GM12878 (cell line): ENCODE data around the gene FBXL17.

Source experiments
- CREM ChIP-seq: IDR thresholded peaks from 2 replicates; pipeline ENCODE4 v1.6.1; 2014; ENCODE audit warnings: antibody characterized with exemption, low read depth
- CTCF ChIP-seq, 3 experiments: IDR thresholded peaks in 2 of 3; conservative IDR thresholded peaks in 1 of 3; 2 replicates each; pipeline ENCODE4 v1.5.1; 2011; ENCODE audit warnings: low read depth in 3 of 3, low read length in 3 of 3, mild to moderate bottlenecking in 3 of 3, control low read depth in 2 of 3, moderate library complexity in 2 of 3, inconsistent platforms in 1 of 3, mixed read lengths in 1 of 3; ENCODE audit not compliant: control insufficient read depth in 2 of 3, insufficient read depth in 1 of 3; ENCODE audit errors: extremely low read depth in 1 of 3
- DPF2 ChIP-seq: fragments of 450-650 bp; IDR thresholded peaks from 2 replicates; pipeline ENCODE4 v1.6.1; 2017; ENCODE audit warnings: mild to moderate bottlenecking
- EP300 ChIP-seq, 2 experiments: fragments of 150-350 bp in 1 of 2; IDR thresholded peaks; 2 replicates each; pipeline ENCODE4 v1.6.1; 2011 to 2012; ENCODE audit warnings: low read depth in 2 of 2, low read length in 2 of 2, borderline replicate concordance in 1 of 2, improper control_type of control experiment in 1 of 2, inconsistent platforms in 1 of 2; ENCODE audit not compliant: control insufficient read depth in 1 of 2
- MAX ChIP-seq: IDR thresholded peaks from 2 replicates; pipeline ENCODE4 v1.6.1; 2012; ENCODE audit warnings: low read depth, low read length, improper control_type of control experiment
- MYC ChIP-seq: IDR thresholded peaks from 2 replicates; pipeline ENCODE4 v1.6.1; 2011; ENCODE audit warnings: mild to moderate bottlenecking, low read length, moderate library complexity, inconsistent platforms; ENCODE audit not compliant: insufficient read depth, insufficient replicate concordance, insufficient read length, severe bottlenecking
- NFXL1 ChIP-seq: fragments of 450-650 bp; IDR thresholded peaks from 2 replicates; pipeline ENCODE4 v1.6.1; 2017; ENCODE audit warnings: antibody characterized with exemption, mild to moderate bottlenecking, borderline replicate concordance
- POLR2A ChIP-seq: IDR thresholded peaks from 2 replicates; pipeline ENCODE4 v1.6.1; 2011; ENCODE audit warnings: low read depth, mild to moderate bottlenecking, low read length
- POLR2AphosphoS5 ChIP-seq: IDR thresholded peaks from 2 replicates; pipeline ENCODE4 v1.6.1; 2011; ENCODE audit warnings: mild to moderate bottlenecking, low read length, inconsistent platforms
- RAD21 ChIP-seq: IDR thresholded peaks from 2 replicates; pipeline ENCODE4 v1.6.1; 2011; ENCODE audit warnings: mild to moderate bottlenecking, low read depth, low read length, moderate library complexity; ENCODE audit not compliant: insufficient read depth
- RELA ChIP-seq: fragments of 450-650 bp; IDR thresholded peaks from 2 replicates; pipeline ENCODE4 v1.8.0; 2014; ENCODE audit warnings: borderline replicate concordance; ENCODE audit not compliant: partially characterized antibody
- SUPT20H ChIP-seq: IDR thresholded peaks from 2 replicates; pipeline ENCODE4 v1.6.1; 2011; ENCODE audit warnings: low read depth, mild to moderate bottlenecking, low read length, moderate library complexity, borderline replicate concordance; ENCODE audit not compliant: control insufficient read depth

- TF ChIP-seq POLR2AphosphoS5 (no peak), CTCF (IDR thresholded peaks at IDR 0.05 in 2 of 3, conservative IDR thresholded peaks at IDR 0.05 in 1 of 3; ENCODE audit: control insufficient read depth in 2 of 3, extremely low read depth in 1 of 3, insufficient read depth in 1 of 3, low read depth in 3 of 3, low read length in 3 of 3) (no peak), POLR2A (no peak), RAD21 (no peak), NFXL1 (no peak), DPF2 (no peak), CREM (no peak), MYC (no peak), MAX (no peak), SUPT20H (no peak), EP300 (IDR thresholded peaks at IDR 0.05; ENCODE audit: borderline replicate concordance in 1 of 2, control insufficient read depth in 1 of 2, low read depth in 2 of 2, low read length in 2 of 2) (no peak), RELA (no peak)
These were observed 528.9 kb downstream of the FBXL17 start for GRCh38 chr5:107853031-107853430.
